ENCODE measurements around the gene DCAF8.

Gene DCAF8

GRCh38 chr1:160168609-160169369 lies 93.6 kb downstream of the DCAF8 start:
- no peak for DNase-seq (ENCODE audit: low read depth)

DNA sequence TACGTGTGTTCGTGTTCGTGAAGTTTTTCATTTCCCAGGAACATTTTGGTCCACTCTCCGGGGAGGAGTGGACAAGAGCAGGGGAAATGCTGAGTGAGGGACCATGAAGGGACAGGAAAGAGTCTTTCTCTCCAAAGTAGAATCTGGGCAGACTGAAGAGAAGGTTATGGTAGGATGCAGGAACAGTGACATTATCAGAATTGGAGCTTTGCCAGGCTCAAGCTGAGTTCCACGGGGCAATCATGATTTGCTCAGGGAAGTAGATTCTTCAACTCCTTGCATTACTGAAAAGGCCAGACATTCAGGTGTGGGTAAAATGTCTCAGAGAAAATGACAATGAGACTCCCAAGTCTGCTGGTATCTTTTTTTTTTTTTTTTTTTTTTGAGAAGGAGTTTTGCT lies 94.3 kb downstream of the DCAF8 start:
- no peak for DNase-seq (ENCODE audit: low read depth)

GRCh38 chr1:160167580-160167979 lies 94.8 kb downstream of the DCAF8 start:
- DNase-seq (ENCODE audit: low read depth): no peak

GRCh38 chr1:160167056-160167455 lies 95.3 kb downstream of the DCAF8 start:
- DNase-seq (ENCODE audit: low read depth): no peak

GRCh38 chr1:160166166-160166868 lies 96.0 kb downstream of the DCAF8 start:
- DNase-seq (ENCODE audit: low read depth): no peak
